Medulla oblongata (tissue), 1 donor: ENCODE data around the gene RFC1.
"Not testable (repeated sequence)": the region's sequence is repeated elsewhere in the genome, so short reads cannot be mapped to it uniquely, and the experiment has no call there.

Experiments used
- DNase-seq: peaks from one replicate; pipeline ENCODE4 v3.0.0-alpha.2; 2015; ENCODE audit errors: extremely low spot score

The RFC1 gene

DNA sequence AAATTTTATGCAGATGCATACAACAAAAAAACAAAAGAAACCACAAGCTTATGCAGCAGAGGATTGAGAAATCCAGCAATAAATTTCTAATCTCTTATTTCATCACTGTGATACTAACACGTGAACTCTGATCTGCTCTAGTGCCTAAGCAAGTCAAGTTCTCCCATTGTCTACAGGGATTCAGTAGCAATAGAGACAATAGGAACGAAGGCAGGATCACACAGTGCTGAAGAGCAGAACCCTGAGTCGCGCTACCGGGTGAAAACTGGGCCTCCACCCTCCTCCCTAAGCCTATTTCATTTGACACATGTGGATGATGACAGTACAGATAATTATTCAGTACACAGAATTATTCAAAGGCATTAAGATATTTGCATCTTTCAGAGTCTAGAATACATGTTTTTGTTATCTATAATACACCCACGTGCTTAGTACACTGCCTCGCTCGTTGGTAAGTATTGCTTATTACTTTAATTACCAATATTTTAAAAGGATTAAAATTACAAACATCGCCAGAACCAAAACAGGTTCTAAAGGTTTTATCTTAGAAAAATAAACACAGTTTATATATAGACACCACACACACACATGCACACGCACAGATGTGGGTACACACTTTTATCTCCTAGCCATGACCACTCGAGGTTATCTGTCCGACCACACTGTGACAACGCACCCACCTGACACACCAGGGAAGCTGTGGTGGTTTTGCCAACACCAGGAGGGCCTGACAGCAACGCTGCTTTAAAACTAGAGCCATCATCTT lies 60.1 kb downstream of the RFC1 start:
- DNase-seq = peak; percentile 19

DNA sequence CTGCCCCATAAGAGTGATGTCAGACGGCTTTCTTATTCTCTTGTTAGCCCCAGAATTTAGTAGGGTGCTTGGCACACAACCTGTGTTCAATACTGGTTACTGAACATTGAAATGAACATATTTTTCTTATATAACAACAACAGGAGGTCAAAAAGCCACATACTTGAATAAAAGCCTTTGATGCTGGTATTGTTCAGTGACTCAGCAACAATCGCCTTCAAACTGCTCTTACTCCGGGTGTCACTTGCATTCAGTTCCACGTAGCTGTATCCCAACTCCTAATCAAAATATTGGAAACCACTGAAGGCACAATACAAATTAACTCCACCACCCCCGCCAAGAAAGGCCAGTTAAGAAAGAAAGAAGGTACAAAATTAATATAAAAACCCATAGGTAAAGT lies 61.5 kb downstream of the RFC1 start:
- DNase-seq = peak; percentile 30

DNA sequence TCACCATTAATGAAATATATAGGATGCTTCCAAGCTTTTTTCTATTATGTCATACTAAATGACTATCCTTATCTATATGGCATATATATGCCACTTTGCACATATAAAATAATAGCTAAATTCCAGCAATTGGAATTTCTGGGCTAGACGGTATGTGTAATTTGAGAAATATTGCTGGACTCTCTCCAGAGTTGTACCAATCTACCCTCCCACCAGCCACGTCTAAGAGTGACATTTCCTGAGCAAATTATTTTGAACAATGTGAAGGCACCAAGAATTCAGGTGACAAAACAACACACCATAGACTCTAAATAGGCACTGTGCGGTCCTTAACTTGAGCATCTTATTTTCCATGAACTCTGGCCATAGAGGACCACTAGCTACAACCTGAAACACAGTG lies 62.3 kb downstream of the RFC1 start:
- no peak for DNase-seq

DNA sequence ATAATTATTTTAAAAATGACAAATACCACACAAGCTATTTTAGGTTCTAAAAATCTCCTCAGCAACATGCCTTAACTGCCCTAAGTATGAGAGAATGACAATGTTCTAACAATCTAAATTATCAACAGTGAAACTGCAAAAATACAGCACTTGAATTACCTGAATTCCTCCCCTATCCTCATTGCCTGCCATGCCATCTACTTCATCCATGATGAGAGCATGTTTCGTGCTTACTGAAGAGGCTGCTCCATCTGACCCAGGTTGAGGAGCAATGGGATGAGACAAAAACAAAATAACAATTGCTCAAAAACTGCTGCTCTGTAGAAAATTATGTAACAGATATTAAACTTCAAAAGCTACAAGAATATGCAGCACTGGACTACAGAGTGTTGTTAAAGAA lies 63.3 kb downstream of the RFC1 start:
- DNase-seq = no peak

DNA sequence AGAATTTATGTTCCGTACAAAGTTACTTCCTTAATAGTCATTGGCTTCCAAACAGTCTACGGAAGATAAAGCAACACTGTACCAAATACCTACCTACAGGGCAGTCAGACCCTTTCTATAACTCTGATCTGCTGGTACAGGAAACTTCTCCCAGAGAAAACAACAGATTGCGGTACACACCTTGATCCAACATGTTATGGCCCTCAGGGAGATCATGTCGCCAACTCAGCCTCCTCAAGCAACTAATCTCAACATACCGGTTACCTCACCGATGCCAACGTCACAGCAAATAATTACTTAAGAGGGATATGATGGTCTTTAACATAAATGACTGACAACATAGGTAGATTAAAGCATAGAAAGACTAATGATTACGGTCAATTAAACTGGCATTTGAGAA lies 70.4 kb downstream of the RFC1 start:
- DNase-seq = no peak

DNA sequence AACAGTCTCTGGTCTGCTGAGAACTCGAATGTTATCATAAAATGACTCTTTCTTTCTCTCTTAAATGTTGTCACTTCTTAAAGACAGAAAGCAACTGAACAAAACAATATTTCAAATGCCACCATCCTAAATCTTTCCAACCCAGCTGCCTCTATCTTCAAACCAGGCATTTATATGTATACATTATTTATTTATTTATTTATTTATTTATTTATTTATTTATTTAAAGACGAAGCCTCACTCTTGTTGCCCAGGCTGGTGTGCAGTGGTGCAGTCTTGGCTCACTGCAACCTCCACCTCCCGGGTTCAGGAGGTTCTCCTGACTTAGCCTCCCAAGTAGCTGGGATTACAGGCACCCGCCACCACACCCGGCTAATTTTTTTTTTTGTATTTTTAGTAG lies 73.7 kb downstream of the RFC1 start:
- DNase-seq = not testable (repeated sequence)

DNA sequence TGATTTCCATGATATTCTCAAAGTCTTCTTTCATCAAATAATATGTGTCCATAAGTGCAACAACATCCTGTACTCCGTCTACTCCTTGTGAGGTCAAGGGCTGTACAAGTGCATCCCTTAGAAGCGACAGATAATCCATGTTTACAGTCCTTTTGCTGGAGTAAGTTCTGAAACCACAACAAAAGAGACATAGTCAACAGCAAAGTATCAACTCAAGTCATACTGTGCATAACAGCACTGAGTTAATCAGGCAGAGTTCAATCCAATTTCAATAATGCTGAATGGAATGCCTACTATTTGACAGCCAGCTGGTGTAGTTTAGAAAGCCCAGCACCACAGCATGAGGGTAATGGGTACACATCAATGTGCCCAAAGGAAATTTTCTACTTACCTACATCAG lies 74.5 kb downstream of the RFC1 start:
- DNase-seq = no peak

DNA sequence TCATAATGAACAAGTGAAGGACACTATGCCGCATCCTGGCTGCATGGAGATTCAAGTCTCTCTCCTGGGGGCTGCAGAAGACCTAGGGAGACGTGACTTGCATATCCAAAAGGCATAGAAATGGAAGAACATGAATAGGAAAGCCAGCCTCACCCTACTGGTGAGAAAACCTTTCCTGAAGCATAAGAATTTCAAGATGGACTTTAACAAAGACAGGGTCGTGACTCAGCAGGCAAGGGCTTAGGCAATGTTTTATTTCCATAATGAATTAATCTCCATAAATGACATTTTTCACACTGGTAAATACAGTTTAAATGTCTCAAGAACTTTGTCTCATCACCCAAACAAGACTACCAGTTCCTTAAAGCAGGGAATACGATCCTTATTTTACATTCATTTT lies 78.9 kb downstream of the RFC1 start:
- no peak for DNase-seq

DNA sequence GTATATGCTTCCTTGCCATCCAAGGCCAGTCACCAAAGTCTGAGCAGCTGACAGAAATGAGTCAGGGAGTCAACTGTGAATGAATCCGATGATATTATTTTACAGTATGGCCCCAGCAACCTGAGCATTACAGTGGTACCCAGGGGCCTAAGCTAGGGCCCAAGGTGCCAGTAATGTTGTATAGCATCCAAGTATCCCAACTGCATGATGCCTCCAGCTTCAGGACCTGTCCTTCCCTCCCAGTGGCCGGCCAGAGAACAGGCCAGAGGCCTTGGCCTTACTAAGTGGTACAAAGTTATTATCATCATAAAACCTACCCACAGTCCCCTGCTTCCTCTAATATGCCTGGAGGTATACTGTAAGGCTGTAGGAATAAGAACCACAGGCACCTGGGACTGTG lies 79.9 kb downstream of the RFC1 start:
- DNase-seq = no peak

DNA sequence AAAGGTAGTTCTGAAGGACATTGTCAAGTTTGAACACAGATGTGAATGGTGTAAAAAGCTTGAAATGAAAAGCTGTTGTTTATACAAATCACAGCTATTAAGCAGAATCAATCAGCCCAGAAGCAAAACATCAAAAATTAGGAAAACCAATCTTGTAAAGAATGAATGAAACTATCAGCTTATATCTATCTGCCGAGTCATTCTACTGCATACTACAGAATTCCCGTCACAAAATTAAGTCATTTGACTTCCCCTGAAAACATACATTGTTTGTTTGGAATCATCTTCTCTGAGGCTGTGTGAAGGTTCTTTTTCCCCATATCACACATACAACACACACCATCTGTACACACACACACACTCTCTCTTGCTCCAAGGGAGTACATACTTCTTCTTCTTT lies 80.3 kb downstream of the RFC1 start:
- no peak for DNase-seq

DNA sequence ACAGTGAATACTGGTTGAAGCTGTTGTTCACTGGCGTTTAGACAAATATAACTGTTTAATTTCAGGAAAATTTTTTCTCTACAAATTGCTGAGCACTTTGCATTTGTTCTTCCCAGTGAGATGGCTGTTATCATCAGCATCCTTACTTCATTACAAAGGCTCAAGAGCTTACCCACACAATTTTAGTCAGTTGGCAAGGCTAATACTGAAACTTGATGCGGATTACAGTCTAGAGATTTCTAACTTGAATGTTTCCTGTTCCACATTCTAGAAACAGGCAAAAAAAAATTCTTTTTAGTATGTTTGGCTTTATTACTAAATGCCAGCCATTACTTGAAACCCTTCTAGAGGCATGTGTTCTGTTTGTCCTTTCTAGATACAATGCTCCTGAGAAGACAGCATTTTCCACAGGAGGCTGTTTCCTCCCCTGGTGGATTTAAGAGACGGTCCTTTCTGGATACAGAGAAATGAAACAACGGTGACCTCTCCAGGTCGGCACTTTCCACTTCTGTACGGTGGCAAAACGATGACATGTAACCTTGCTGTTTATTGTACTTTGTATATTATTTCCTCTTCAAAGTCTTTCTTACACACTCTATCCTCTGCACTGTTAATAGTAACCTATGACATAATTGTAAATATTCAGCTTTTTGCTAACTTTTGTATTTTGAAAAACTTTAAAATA lies 80.9 kb downstream of the RFC1 start:
- no peak for DNase-seq

DNA sequence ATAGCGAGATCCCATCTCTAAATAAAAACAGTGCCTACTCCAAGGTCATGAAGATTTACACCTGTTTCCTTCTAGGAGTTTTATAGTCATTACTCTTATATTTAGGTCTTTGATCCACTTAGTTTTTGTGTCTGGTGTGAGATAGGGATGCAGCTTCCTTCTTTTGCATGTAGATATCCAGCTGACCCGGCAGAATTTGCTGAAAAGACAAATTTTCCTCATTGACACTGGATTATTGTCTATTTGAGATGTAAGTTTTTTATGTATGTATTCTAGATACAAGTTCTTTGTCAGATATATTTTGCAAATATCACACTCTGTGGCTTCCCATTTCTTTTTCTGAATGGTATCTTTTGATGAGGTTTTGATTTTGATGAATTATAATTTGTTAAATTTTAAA lies 85.4 kb downstream of the RFC1 start:
- DNase-seq = no peak

DNA sequence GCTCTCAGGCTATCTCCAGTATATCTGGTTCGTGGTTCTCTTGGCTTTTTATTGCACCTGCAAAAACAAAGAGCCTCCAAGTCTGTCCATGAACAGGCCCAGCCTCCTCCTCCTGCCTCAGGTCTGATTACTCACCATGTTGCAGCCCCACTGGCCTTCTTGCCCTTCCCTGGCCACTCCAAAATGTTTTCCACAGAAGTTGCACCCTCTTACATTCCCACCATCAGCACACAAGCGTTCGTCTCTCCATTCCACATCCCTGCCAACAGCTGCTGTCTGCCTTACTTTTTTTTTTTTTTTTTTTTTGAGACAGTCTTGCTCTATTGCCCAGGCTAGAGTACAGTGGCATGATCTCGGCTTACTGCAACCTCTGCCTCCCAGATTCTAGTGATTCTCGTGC lies 86.7 kb downstream of the RFC1 start:
- no peak for DNase-seq

DNA sequence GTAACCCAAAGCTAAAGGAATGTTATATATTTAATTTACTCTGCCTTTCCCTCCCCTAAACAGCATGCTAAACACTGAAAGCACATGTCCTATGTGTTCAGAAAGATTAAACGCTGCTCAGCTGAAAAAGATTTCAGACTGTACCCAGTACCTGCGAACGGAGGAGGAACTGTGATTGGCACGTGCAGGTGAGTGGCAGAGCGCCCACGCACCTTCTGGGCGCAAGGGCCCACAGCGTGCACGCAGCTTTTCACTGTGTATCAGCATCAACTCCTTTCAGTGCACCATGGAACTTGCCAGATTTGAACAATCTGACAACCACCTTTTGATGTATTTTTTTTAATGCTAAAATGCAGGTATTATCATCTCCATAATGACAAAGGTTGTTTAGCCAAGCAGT lies 87.7 kb downstream of the RFC1 start:
- DNase-seq = no peak

DNA sequence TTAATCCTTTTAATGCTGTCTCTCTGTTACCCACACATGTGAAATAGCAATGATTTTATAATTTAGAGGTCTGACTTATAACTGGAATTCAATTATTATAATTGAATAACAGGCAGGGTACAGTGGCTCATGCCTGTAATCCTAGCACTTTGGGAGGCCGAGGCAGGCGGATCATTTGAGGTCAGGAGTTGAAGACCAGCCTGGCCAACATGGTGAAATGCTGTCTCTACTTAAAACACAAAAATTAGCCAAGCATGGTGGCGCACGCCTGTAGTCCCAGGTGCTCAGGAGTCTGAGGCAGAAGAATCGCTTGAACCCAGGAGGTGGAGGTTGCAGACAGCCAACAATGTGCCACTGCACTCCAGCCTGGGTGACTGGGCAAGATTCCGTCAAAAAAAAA lies 88.5 kb downstream of the RFC1 start:
- DNase-seq = not testable (repeated sequence)

DNA sequence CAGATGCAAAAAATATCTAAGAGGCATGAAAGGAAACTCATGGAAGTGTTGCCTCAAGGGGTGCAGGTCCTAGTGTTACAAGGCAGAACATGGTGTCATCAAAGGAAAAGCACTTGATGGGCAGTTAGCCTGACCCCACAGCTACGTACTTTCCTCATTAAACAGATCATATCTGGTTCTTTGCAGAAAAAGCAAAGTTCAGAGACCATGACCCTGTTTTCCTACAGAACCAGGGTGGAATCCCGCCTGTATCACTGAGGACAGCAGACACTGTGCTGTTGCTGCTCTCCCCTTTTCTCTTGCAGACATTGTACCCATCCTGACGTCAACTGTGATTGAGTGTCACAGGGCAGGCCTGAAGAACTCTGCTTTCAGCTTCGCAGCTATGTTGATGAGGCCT lies 91.7 kb downstream of the RFC1 start:
- no peak for DNase-seq

DNA sequence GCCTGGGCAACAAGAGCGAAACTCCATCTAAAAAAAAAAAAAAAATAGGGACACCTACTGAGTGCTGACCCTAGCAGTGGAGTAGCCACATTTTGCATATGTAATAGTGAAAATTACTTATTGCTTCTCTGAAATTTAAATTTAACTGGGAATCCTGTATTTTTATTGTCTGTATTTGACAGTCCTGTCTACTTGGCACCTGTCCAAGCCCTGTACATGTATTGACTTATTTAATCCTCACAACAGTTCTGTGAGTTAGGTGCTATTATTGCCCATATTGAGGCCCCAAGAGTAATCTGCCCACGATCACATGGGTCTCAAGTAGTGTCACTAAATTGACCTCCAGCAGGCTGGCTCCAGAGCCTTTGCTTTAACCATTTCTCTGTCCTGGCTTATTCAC lies 102.3 kb downstream of the RFC1 start:
- DNase-seq = no peak

DNA sequence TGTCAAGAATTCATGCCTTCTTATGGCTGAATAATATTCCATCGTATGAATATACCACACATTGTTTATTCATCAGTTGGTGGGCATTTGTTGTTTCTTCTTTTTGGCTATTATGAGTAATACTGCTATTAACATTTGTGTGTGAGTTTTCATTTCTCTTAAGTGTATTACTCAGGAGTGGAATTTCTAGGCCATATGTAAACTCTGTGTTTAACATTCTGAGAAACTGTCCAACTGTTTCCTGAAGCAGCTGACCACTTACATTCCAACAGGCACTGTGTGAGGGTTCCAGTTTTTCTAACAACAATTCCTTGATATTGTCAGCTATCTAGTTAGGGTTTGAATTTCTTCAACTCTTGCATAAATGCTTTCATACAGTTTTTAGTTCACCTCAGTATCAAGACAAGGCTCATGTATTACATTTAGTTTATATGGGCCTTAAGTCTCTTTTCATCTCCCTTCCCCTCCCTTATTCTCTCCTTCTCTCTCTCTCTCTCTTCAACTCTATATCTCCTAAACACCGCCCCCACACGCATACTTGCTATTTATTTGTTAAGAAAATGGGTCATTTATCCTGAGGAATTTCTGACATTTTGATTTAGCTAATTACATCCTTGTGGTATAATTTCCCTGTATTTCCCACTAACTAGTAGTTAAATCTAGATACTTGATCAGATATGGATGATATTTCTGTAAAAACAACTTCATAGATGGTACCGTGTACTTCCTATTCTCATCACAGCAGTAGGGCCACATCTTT lies 106.4 kb downstream of the RFC1 start:
- DNase-seq = no peak

DNA sequence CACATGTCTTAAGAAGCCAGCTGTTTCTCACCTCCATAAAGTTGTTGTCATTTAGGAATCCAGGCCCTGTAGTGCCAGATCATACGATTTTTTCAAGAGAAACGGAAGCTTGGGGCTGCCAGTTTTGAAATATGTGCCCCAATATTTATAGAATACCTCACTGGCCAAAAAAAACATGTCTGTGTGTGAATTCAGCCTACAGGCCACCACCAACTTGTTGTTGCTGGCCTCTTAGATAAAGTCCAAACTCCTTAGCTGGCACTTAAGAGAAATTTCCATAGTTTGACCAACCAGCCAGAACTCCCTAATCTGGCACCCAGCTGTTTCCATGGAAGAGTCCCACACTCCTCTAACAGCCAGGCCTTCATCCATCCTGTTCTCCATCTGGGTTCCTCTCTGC lies 109.7 kb downstream of the RFC1 start:
- no peak for DNase-seq

DNA sequence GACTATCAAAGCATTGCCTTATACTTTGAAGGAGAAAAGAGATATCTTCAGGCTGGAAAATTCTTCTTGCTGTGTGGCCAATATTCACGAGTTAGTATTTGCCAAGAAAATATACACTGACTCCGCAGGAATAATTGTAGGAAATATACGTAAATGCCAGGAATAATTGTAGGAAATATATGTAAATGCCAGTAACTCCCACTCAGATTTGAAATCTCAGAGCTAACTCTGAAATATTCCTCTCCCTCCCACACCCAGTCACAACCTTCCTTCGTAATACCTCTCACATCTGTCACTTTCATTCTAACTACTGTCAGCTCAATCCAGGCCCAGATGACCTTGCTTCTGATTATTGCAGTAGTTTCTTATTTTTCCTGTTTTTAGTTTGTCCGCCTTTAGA lies 110.3 kb downstream of the RFC1 start:
- DNase-seq = no peak

DNA sequence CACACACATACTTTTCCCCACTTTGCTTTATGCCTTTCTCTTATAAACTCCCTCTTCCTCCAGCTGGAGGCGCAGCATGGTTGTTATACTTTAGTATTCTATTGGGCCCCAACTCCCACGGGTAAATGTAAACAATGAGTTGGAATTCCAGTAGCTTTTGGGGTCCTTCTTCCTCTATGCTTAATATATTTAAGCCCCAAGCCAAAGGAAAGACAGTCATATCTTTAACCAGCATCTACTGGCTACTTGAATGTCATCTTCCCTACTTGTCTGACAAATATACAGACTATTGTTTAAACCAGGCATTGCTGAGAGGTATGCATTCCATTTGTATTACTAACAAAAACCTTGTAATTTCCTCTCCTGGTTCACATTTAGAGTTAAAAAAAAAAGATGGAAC lies 110.9 kb downstream of the RFC1 start:
- no peak for DNase-seq

DNA sequence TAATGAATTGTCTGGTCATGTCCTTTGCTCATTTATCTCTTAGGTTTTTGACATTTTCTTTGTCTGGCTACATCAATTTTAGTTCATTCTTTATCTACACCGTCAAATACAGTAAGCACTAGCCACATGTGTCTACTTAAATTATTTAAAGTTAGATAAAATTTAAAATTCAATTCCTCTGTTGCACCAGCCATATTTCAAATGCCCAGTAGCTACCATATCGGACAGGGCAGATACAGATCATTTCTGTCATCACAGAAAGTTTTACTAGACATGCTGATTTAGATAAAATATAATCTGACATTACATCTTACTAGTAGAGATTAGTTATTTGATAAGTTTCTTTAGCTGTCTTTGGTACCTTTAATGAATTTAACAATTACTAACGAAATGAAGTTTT lies 122.7 kb downstream of the RFC1 start:
- no peak for DNase-seq
